Measurements from ENCODE around the gene MANEAL.

Gene MANEAL

GRCh38 chr1:37792943-37793686 is 532 bp upstream of the MANEAL start:
- DNase-seq = peak in 1 of 3 experiments; percentile 44

DNA sequence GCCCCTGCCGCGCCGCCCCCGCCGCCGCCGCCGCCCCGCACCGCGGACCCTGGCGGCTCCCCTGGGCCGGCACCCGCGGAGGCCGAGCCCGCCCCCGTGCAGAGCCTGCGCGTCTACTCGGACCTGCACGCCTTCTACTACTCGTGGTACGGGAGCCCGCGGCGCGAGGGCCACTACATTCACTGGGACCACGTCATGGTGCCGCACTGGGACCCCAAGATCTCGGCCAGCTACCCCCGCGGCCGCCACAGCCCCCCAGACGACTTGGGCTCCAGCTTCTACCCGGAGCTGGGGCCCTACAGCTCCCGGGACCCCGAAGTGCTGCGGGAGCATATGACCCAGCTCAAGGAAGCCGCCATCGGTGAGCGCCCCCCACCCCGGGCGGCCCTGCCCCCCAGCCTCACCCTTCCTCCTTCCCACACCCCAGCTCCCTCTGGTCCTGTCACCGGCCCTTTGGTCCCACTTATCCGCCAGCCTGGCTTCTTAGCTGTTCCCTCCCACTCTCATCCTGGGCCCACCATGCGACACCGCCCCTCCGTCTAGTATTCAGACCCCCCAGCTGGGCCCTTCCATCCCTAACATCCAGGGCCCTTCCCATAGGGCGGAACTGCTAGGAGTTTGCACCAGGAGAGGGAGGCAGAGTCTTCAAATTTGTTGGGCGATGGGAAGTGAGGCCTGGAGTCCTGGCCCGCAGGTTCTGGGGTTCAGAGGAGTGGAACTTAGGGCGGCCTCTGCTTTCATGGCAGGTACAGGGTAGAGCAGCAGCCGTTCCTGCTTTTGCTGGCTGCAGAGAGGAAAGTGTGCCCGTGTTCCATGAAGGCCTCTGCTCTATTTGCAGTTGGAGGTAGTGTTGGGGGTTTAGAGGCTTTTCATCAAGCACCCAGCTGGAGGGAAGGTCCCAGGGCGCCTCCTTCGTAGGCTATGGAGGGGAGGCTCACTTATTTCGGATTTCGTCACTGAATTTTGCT is 1.0 kb downstream of the MANEAL start:
- DNase-seq = peak in 2 of 3 experiments; percentile 49 to 61

DNA sequence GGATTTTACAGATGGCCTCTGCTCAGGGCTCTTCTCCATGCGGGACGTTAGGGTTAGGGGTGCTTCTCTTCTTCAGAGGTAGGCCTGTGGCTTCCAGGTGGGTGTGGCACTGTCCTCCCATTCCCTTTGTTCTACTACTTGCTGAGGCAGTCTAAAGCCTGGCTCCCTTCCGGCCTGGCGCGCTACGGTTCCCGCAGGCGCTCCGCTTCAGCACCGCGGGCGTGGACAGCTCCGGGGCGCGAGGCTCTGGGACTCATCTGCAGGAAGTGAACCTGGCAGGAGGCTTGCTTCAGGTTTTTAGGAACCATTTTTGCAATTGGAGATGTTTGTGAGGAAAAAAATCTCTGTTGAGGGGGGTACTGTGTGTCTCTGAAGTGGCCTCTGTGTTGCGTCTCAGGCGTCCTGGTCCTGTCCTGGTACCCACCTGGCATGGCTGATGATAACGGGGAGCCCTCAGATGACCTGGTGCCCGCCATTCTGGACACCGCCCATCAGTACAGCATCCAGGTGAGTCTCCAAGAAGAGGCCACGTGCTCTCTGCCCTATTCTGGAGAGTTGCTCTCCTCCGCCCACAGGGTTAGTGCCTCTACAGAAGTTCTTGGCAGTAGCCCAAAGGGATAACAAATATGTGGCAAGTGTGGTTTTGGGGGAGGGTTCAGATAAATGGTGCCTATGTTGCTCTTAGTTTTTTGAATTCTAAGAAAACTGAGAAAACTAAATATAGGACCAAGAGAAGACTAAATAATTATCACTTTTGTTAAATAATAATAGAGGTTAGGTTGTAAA is 1.9 kb downstream of the MANEAL start:
- peak in 2 of 3 experiments; percentile 28 to 57 for DNase-seq

GRCh38 chr1:37797750-37798345 is 4.2 kb downstream of the MANEAL start:
- no peak for DNase-seq

DNA sequence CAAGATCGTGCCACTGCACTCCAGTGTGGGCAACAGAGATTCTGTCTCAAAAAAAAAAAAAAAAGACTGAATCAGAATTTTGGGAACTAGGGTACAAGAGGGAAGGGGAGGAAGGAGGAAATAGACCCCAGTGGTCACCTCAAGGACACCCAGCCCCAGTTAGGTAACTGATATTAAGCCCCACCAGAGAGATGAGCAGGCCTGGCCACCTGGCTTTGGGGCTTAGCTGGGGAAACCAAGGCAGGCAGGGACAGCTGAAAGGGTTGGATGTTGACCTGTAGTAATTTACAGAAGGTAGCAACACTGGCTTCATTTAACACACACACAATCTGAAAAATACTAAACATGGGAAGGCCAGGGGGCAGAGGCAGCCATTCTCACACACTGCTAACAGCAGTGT is 8.8 kb downstream of the MANEAL start:
- DNase-seq = no peak

- DNase-seq = no peak
These were observed 13.5 kb downstream of the MANEAL start for GRCh38 chr1:37807220-37807554.

DNA sequence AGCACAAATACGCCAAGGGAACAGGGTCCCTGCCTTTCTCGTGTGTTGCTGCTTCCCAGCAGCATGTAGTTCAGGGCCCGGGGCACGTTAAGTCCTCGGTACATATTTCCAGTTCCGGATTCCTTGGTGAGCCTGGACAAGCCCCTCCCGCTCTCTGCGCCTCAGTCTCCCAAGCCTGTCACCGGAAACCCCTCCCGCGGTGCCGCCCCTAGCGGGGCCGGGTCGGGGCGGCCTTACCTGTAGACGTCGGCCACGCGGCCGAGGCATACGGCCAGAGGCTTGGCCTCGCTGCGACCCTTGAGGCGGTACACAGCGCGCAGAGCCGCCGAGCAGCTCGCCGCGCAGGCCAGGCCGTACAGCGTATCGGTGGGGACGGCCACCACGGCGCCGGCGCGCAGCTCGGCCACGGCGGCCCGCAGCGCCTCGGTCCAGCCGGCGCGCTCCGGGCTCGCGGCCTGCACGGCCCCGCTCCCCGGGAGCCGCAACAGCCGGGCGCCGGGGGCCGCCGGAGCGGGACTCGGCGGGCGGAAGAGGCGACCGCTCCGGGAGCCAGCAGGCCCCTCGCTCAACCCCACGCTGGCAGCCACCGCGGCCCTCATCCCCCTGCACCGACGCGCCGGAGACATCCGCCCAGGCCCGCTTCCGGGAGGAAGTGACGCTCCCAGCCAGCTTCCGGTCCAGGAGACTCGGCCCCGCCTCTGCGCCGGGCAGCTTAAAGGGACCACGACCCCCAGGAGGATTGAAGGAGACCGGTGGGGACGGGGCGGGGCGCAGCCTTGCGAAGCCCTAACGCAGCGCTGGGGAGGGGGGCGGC is 14.1 kb downstream of the MANEAL start, which contains the start of the genes C1orf122 and YRDC:
TSS of gene C1orf122 (plus strand) at position 236 of the 814 bp plus-strand sequence. CDS start 615 bp downstream, outside the sequence.
TSS of gene YRDC (minus strand) at position 654 of the 814 bp plus-strand sequence. CDS start at position 626, 28 bp downstream.
- DNase-seq = peak; percentile 91 to 95 (median 94)

GRCh38 chr1:37808369-37809319 is 15.0 kb downstream of the MANEAL start:
- peak; percentile 52 to 90 (median 89) for DNase-seq

DNA sequence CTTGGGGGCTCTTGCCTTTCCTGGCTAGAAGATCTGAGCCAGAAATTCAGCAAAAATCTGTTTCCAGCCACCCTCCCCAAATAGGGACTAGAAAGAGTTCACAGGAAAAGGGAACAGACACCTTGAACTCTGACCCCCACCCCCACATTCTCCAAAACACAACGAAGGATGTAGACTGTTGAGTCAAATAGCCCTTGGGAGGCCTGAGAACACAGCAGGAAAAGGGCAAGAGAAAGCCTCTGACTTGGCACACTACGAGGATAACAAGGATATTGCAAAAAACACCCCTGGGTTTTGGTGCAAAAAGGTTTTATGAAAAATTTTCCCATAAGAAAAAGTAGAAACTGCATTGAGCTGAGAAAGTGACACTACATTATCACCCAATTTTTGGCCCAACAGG is 16.3 kb downstream of the MANEAL start:
- DNase-seq = no peak

DNA sequence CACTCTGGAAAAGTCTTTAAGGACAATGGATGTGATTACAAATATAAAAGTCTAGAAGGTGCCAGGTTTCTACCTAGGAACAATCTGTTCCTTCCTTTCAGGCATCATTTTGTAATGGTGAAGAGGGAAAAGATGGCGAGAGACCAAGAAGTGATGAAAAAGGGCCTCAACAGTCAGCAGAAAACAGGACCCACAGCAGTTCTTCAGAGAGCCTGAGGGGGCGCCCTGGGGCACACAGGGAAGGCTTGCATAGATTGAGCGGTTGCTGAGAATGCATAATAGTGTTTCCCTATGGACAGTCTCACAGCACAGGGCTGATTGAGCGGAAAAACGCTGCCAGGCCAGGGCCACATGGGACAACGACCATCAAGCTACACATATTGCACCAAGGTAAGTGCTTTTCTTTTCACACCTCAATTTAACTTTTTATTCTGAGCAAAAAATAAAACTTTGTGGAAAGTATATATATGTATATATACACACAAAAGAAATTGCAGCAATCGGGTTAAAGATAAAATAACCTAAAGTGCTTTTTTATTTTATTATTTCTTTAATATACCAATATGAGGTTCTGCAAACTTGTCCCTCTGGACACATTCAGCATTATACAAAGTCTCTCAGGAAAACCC is 17.5 kb downstream of the MANEAL start:
- DNase-seq = peak; percentile 42 to 69 (median 45)

DNA sequence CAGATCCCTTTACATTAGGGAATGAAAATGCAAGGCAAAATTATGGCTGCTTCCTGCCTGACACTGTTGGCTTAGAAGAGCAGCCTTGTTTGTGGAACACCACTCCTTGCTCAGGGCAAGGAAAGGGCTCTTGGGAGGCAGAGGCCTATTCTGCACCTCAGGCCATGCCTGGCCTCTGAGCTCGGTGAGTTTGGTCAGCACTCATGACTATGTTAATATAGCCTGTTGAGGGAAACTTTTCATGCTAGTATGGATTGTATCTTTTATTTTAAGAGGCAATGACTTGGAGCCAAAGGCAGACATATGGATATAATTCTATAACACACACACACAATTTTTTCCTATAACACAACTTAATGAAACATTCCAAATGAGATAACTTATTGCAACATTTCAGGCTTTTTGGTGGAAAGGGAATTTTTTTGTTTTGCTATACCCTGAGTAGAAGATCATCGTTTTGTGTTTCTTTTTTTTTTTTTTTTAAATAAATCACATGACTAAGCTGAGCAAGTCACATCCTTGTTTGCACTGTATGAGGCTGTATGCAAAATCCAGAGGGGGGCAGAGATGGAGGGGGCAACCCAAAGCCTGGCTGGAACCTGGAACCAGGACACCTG is 20.0 kb downstream of the MANEAL start:
- DNase-seq = no peak

DNA sequence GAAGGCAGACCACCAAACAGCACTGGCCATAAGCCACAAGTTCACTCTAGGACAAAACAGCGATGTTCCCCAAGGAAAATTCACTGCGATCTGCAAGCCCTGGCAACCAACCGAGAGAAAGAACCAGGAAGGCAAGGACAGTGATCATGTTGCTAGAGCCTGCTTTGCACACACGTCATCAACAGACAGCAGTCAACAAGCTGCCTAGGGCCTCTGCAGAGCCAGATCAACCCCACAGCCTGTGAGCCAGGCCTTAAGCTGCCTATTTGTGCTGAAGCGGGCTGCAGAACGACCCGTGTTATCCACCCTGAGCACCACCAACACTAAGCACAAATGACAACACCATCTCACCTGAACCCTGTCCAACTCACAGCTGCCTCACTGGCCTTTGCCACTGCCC is 20.6 kb downstream of the MANEAL start:
- no peak for DNase-seq

- no peak for DNase-seq
These were observed 23.8 kb downstream of the MANEAL start for GRCh38 chr1:37817481-37817880.

GRCh38 chr1:37821481-37821880 is 27.8 kb downstream of the MANEAL start:
- no peak for DNase-seq

- no peak for DNase-seq
These were observed 29.5 kb downstream of the MANEAL start for GRCh38 chr1:37822906-37823815.

- DNase-seq = no peak
These were observed 30.4 kb downstream of the MANEAL start for GRCh38 chr1:37824001-37824400.

GRCh38 chr1:37825506-37825905 is 31.9 kb downstream of the MANEAL start:
- DNase-seq = no peak

DNA sequence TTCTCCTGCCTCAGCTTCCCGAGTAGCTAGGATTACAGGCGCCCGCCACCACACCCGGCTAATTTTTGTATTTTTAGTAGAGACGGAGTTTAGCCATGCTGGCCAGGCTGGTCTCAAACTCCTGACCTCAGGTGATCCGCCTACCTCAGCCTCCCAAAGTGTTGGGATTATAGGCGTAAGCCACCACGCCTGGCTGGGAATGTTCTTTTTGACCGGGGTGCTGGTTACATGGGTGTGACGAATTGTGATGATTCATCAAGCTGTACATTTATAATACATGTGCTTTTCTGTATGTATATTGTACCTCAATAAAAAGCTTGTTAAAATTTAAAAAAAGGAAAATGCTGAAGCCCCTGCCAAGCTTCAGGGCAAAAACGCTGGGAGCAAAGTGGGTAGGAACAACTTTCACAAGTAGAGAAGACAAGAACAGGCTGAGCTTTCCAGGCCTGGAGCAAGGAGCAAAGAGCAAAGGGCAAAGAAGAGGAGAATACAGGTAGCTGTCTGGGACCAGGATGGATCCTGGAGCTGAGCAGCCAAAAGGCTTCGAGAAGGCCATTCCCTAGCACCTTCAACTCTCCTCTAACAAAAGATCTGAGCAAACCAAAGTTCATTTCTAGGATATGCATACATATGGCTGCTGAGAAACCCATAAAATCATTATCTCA is 34.9 kb downstream of the MANEAL start:
- no peak for DNase-seq

Measured in NCI-H1417 (cell line).